ENCODE data around the gene TSC2. TPM values are rescaled to one million over a fixed set of nuclear protein-coding genes. Genes with fewer than 3 reads are reported as not detected.

TSC2 gene
- total RNA-seq, 1 experiment from 2014 or later: 109 TPM

- Mint-ChIP-seq H3K36me3 (ENCODE audit: insufficient read depth, unreplicated experiment) (peaks cover 16% of the 10 kb centered on the region), H3K9me3 (ENCODE audit: unreplicated experiment) (no peaks in the 10 kb centered on the region), H3K4me1 (ENCODE audit: low read depth, unreplicated experiment) (peaks cover 12% of the 10 kb centered on the region), H3K4me3 (ENCODE audit: unreplicated experiment) (no peak overlapping the region), H3K27ac (ENCODE audit: unreplicated experiment) (no peak overlapping the region), H3K27me3 (ENCODE audit: insufficient read depth, unreplicated experiment) (no peaks in the 10 kb centered on the region)
- no peak for DNase-seq
- Histone ChIP-seq H3K9me3 (no peaks in the 10 kb centered on the region), H3K27me3 (replicated peaks; ENCODE audit: control insufficient read depth, insufficient read depth, low read length) (no peaks in the 10 kb centered on the region), H3K36me3 (ENCODE audit: control insufficient read depth, insufficient read depth, low read length) (no peaks in the 10 kb centered on the region), H3K4me3 (ENCODE audit: low read depth, low read length) (no peak overlapping the region), H3K4me1 (peaks cover 4% of the 10 kb centered on the region; the same call in 1 of the 2 replicates)
- no TSS peak for BruUV-seq (replicated peaks)
- intact Hi-C loops (cut with micrococcal nuclease; ENCODE audit: unreplicated experiment): no loop called here
- TF ChIP-seq CTCF (IDR thresholded peaks at IDR 0.05; ENCODE audit: insufficient read depth in 1 of 2, low read depth in 1 of 2, low read length in 1 of 2, severe bottlenecking in 1 of 2, unreplicated experiment in 1 of 2): no peak
- CTCF ChIA-PET: no interaction called here
- POLR2A ChIA-PET: no interaction called here
These were observed 5.4 kb upstream of the TSC2 start for GRCh38 chr16:2042171-2042985.

DNA sequence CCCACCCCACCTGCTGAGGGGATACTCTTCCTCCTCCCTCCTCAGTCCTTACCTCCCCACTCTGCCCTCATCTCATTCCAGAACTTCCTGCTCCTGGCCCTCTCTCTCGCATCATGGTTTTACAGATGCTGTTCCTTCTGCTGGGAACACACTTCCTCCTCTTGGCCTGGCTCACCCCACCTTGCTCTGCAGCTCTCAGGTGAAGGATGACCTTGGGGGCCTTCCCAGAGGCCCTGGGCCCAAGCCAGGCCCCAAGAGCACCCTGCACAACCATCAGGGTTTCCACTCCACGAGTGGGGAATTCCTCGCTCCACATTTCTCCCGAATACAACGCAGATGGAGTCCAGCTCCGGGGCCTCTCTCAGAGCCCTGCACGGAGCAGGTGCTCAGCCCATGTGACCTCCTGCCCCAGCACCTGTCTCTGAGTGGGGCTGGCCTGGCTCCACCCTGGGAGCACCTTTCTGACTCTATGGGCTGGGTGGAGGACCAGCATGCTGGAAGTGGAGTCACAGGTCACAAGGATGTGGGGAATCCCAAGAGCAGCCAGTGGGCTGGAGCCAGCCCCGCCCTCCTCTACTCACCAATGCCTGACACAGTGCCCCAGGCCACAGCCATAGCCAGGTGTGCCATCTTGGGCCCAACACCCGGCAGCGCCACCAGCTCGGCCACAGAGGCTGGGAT is 4.7 kb upstream of the TSC2 start:
- TF ChIP-seq CTCF (IDR thresholded peaks at IDR 0.05; ENCODE audit: insufficient read depth in 1 of 2, low read depth in 1 of 2, low read length in 1 of 2, severe bottlenecking in 1 of 2, unreplicated experiment in 1 of 2): no peak
- H3K36me3 Mint-ChIP-seq (ENCODE audit: insufficient read depth, unreplicated experiment): peaks cover 11% of the 10 kb centered on the region
- Histone ChIP-seq H3K36me3 (ENCODE audit: control insufficient read depth, insufficient read depth, low read length) (no peaks in the 10 kb centered on the region), H3K4me1 (peaks cover 4% of the 10 kb centered on the region; the same call in 1 of the 2 replicates), H3K9me3 (no peaks in the 10 kb centered on the region), H3K27me3 (replicated peaks; ENCODE audit: control insufficient read depth, insufficient read depth, low read length) (no peaks in the 10 kb centered on the region), H3K4me3 (ENCODE audit: low read depth, low read length) (no peak overlapping the region)
- DNase-seq: no peak
- intact Hi-C loops (cut with micrococcal nuclease; ENCODE audit: unreplicated experiment): no loop called here
- H3K9me3 Mint-ChIP-seq (ENCODE audit: unreplicated experiment): no peaks in the 10 kb centered on the region
- H3K4me1 Mint-ChIP-seq (ENCODE audit: low read depth, unreplicated experiment): peaks cover 12% of the 10 kb centered on the region
- H3K27ac Mint-ChIP-seq (ENCODE audit: unreplicated experiment): peak overlapping the region; percentile 24
- CTCF ChIA-PET: no interaction called here
- POLR2A ChIA-PET: no interaction called here
- H3K27me3 Mint-ChIP-seq (ENCODE audit: insufficient read depth, unreplicated experiment): no peaks in the 10 kb centered on the region
- BruUV-seq (replicated peaks): no TSS peak
- no peak overlapping the region for H3K4me3 Mint-ChIP-seq (ENCODE audit: unreplicated experiment)

DNA sequence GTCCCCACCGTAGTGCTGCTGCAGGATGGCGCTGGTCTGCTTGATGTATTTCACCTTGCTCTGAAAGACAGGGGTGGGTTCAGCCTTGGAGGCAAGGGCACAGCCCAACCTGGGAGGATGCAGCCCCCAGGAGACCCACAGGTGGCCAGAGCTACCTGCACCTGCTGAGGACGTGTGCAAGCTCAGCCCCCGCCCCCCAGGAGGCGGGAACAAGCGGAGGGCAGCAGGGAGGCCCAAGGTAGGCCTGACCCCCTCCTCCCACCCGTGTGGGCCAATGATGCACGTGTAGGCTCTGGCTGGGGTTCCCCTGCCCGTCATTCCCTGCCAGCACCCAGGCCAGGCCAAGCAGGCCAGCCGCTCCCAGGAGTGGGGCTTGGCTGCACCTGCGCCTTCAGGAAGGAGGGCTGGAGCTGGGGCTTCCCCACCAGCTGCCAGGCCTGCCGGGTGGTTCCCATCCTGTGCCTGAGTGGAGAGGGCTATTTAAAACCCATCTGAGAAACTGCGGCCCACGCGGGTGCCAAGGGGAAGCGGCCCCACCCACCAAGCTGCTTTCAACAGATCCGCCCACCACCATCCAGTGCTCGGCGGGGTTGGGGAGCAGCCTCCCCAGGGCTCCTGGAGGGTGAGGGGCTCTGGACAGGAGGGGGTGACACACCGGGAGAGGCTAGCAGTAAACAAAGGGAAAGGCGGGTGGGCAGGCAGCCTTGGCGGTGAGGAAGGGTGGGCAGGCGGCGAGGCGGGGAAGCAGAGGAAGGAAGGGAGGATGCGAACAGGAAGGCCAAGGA is 3.9 kb upstream of the TSC2 start:
- no peaks in the 10 kb centered on the region for H3K36me3 ChIP-seq (ENCODE audit: control insufficient read depth, insufficient read depth, low read length)
- Mint-ChIP-seq H3K27ac (ENCODE audit: unreplicated experiment) (no peak overlapping the region), H3K27me3 (ENCODE audit: insufficient read depth, unreplicated experiment) (no peaks in the 10 kb centered on the region), H3K4me3 (ENCODE audit: unreplicated experiment) (no peak overlapping the region), H3K36me3 (ENCODE audit: insufficient read depth, unreplicated experiment) (peaks cover 6% of the 10 kb centered on the region), H3K9me3 (ENCODE audit: unreplicated experiment) (no peaks in the 10 kb centered on the region), H3K4me1 (ENCODE audit: low read depth, unreplicated experiment) (peaks cover 11% of the 10 kb centered on the region)
- no peak for DNase-seq
- H3K27me3 ChIP-seq (replicated peaks; ENCODE audit: control insufficient read depth, insufficient read depth, low read length): no peaks in the 10 kb centered on the region
- H3K4me1 ChIP-seq: peaks cover 4% of the 10 kb centered on the region; the same call in 1 of the 2 replicates
- intact Hi-C loops (cut with micrococcal nuclease; ENCODE audit: unreplicated experiment): no loop called here
- ChIA-PET CTCF (no interaction called here), POLR2A (interaction anchor here (0.6 kb wide), 1 partner anchor 25 kb away, joined by 4 read pairs; no protein-coding TSS in a partner anchor)
- no peak for TF ChIP-seq CTCF (IDR thresholded peaks at IDR 0.05; ENCODE audit: insufficient read depth in 1 of 2, low read depth in 1 of 2, low read length in 1 of 2, severe bottlenecking in 1 of 2, unreplicated experiment in 1 of 2)
- BruUV-seq (replicated peaks): no TSS peak
- H3K9me3 ChIP-seq: no peaks in the 10 kb centered on the region
- H3K4me3 ChIP-seq (ENCODE audit: low read depth, low read length): no peak overlapping the region
